H1 (cell line): ENCODE results near the gene ZNF831. TPM values are rescaled to one million over a fixed set of nuclear protein-coding genes. Genes with fewer than 3 reads are reported as not detected.

Experiments
- CTCF ChIA-PET: fragments of 300-600 bp; sonication (Branson Sonifier 250); formaldehyde crosslinking; loops from one replicate; lab custom pipeline; 2021; ENCODE audit not compliant: partially characterized antibody; lab: Charles Lee
- POLR2A ChIA-PET: fragments of 300-600 bp; sonication (Branson Sonifier 250); formaldehyde crosslinking; loops from one replicate; lab custom pipeline; 2021; ENCODE audit warnings: inconsistent platforms; ENCODE audit not compliant: partially characterized antibody; lab: Charles Lee
- DNase-seq, 2 experiments: peaks; one replicate each; pipeline versions ENCODE4 v3.0.0 to v3.0.0-alpha.2; 2010 to 2022; ENCODE audit warnings: low spot score in 2 of 2, low read depth in 1 of 2, mixed read lengths in 1 of 2
- FAIRE-seq: peaks from 2 replicates; lab custom pipeline; 2011; peaks lifted over from hg19 to GRCh38; lab: Jason Lieb, UNC
- H2AFZ ChIP-seq: 2 replicates; pipeline ENCODE4 v1.8.1; 2012; ENCODE audit warnings: low read length, inconsistent platforms
- H2AK5ac ChIP-seq: 2 replicates; pipeline ENCODE4 v1.6.1; 2013; ENCODE audit warnings: low read depth, low read length
- H2BK120ac ChIP-seq: replicated peaks from 2 replicates; pipeline ENCODE3; 2013; ENCODE audit warnings: low read depth, low read length, inconsistent platforms
- H2BK12ac ChIP-seq: 2 replicates; pipeline ENCODE4 v1.6.1; 2013; ENCODE audit warnings: low read depth, low read length
- H2BK15ac ChIP-seq: 2 replicates; pipeline ENCODE4 v1.6.1; 2013; ENCODE audit warnings: low read length
- H2BK20ac ChIP-seq: 2 replicates; pipeline ENCODE4 v1.6.1; 2013; ENCODE audit warnings: low read length
- H2BK5ac ChIP-seq: 2 replicates; pipeline ENCODE4 v1.6.1; 2013; ENCODE audit warnings: low read depth, low read length
- H3K14ac ChIP-seq: 2 replicates; pipeline ENCODE4 v1.6.1; 2013; ENCODE audit warnings: inconsistent platforms; ENCODE audit not compliant: insufficient read length
- H3K18ac ChIP-seq: 2 replicates; pipeline ENCODE4 v1.6.1; 2013; ENCODE audit warnings: low read length; ENCODE audit errors: extremely low read depth
- H3K23ac ChIP-seq: 2 replicates; pipeline ENCODE4 v1.6.1; 2013; ENCODE audit warnings: inconsistent platforms; ENCODE audit not compliant: insufficient read length
- H3K23me2 ChIP-seq: 2 replicates; pipeline ENCODE4 v1.6.1; 2013; ENCODE audit warnings: low read depth, low read length
- H3K27ac ChIP-seq: 2 replicates; pipeline ENCODE4 v1.6.1; 2011; ENCODE audit warnings: low read depth, low read length, inconsistent platforms
- H3K27me3 ChIP-seq, 4 experiments: replicated peaks in 1 of 4; 1 replicate in 1 of 4; 2 replicates in 3 of 4; pipeline versions ENCODE4 v1.6.1 to v1.8.1; 2011 to 2013; ENCODE audit warnings: low read length in 3 of 4, mild to moderate bottlenecking in 3 of 4, inconsistent platforms in 2 of 4, mixed read lengths in 2 of 4, moderate library complexity in 1 of 4; ENCODE audit not compliant: control insufficient read depth in 3 of 4, insufficient read depth in 3 of 4; ENCODE audit errors: extremely low read depth in 1 of 4
- H3K36me3 ChIP-seq, 4 experiments: 2 replicates each; pipeline versions ENCODE4 v1.6.1 to v1.8.1; 2011 to 2013; ENCODE audit warnings: mild to moderate bottlenecking in 4 of 4, low read length in 3 of 4, moderate library complexity in 2 of 4, control low read depth in 1 of 4, inconsistent platforms in 1 of 4; ENCODE audit not compliant: insufficient read depth in 4 of 4, control insufficient read depth in 2 of 4
- H3K4ac ChIP-seq: replicated peaks from 2 replicates; pipeline ENCODE3; 2013; ENCODE audit warnings: low read length, low read depth, mixed read lengths, inconsistent platforms; ENCODE audit not compliant: insufficient read length
- H3K4me1 ChIP-seq, 4 experiments: replicated peaks in 1 of 4; 1 replicate in 1 of 4; 2 replicates in 3 of 4; pipeline versions ENCODE4 v1.6.1 to v1.8.1; 2011 to 2013; ENCODE audit warnings: low read length in 3 of 4, inconsistent platforms in 2 of 4, mixed read lengths in 1 of 4; ENCODE audit not compliant: insufficient read depth in 4 of 4, control insufficient read depth in 3 of 4
- H3K4me2 ChIP-seq, 2 experiments: 2 replicates each; pipeline versions ENCODE4 v1.6.1 to v1.8.1; 2011 to 2013; ENCODE audit warnings: low read depth in 2 of 2, low read length in 2 of 2, control low read depth in 1 of 2, inconsistent platforms in 1 of 2, mild to moderate bottlenecking in 1 of 2; ENCODE audit not compliant: insufficient read depth in 1 of 2
- H3K4me3 ChIP-seq, 4 experiments: fragments of 200-600, 300-600 bp in 1 of 4; sonication (generic), shearing (Covaris generic), sonication (Bioruptor Twin) in 1 of 4; 2 replicates each; pipeline versions ENCODE4 v1.5.1 to v1.8.1; 2011 to 2016; ENCODE audit warnings: low read length in 4 of 4, low read depth in 3 of 4, control low read depth in 2 of 4, inconsistent platforms in 2 of 4, mild to moderate bottlenecking in 2 of 4, mixed read lengths in 1 of 4, moderate library complexity in 1 of 4; ENCODE audit not compliant: insufficient read depth in 2 of 4; ENCODE audit errors: extremely low read depth in 1 of 4
- H3K56ac ChIP-seq: replicated peaks from 2 replicates; pipeline ENCODE3; 2013; ENCODE audit warnings: low read depth, mild to moderate bottlenecking, mixed read lengths, low read length, inconsistent platforms; ENCODE audit not compliant: insufficient read length
- H3K79me1 ChIP-seq: 2 replicates; pipeline ENCODE4 v1.6.1; 2013; ENCODE audit warnings: low read depth, low read length, control low read depth
- H3K79me2 ChIP-seq, 2 experiments: 2 replicates each; pipeline versions ENCODE4 v1.6.1 to v1.8.1; 2012 to 2013; ENCODE audit warnings: low read length in 2 of 2, mild to moderate bottlenecking in 2 of 2, inconsistent platforms in 1 of 2; ENCODE audit not compliant: insufficient read depth in 2 of 2, control insufficient read depth in 1 of 2
- H3K9ac ChIP-seq, 4 experiments: replicated peaks in 1 of 4; 1 replicate in 1 of 4; 2 replicates in 3 of 4; pipeline versions ENCODE4 v1.6.1 to v1.8.1; 2011 to 2013; ENCODE audit warnings: low read depth in 3 of 4, low read length in 3 of 4, control low read depth in 2 of 4, mild to moderate bottlenecking in 2 of 4, moderate library complexity in 2 of 4, inconsistent platforms in 1 of 4; ENCODE audit errors: extremely low read depth in 1 of 4
- H3K9me3 ChIP-seq, 2 experiments: 2 replicates each; pipeline versions ENCODE4 v1.6.1 to v1.8.1; 2012 to 2013; ENCODE audit warnings: mild to moderate bottlenecking in 2 of 2, moderate library complexity in 2 of 2, control low read depth in 1 of 2, inconsistent platforms in 1 of 2, low read depth in 1 of 2, low read length in 1 of 2, mixed read lengths in 1 of 2; ENCODE audit not compliant: insufficient read depth in 2 of 2
- H4K20me1 ChIP-seq, 2 experiments: replicated peaks in 1 of 2; 2 replicates each; pipeline versions ENCODE3 to v1.8.1; 2011 to 2013; ENCODE audit warnings: inconsistent platforms in 2 of 2, low read length in 2 of 2, mild to moderate bottlenecking in 1 of 2; ENCODE audit not compliant: insufficient read depth in 2 of 2, control insufficient read depth in 1 of 2
- H4K5ac ChIP-seq: 2 replicates; pipeline ENCODE4 v1.6.1; 2013; ENCODE audit warnings: low read length, low read depth, mixed read lengths, inconsistent platforms; ENCODE audit not compliant: insufficient read length
- H4K8ac ChIP-seq: 2 replicates; pipeline ENCODE4 v1.8.0; 2013; ENCODE audit warnings: mild to moderate bottlenecking, moderate library complexity, low read length, inconsistent platforms; ENCODE audit not compliant: insufficient read depth; ENCODE audit errors: extremely low read depth
- H4K91ac ChIP-seq: replicated peaks from 2 replicates; pipeline ENCODE3; 2013; ENCODE audit warnings: low read length, mixed read lengths, inconsistent platforms; ENCODE audit not compliant: insufficient read length
- CBX5 ChIP-seq: fragments of 300-800, 300-1000 bp; sonication (generic); IDR thresholded peaks from 2 replicates; pipeline ENCODE4 v1.7.1; 2016; ENCODE audit warnings: antibody characterized with exemption, low read length, low read depth
- FOSL1 ChIP-seq: IDR thresholded peaks from 2 replicates; pipeline ENCODE4 v1.6.1; 2011; ENCODE audit warnings: mild to moderate bottlenecking, low read depth, low read length, moderate library complexity; ENCODE audit not compliant: insufficient read depth
- HDAC6 ChIP-seq: IDR thresholded peaks from one replicate; pipeline ENCODE4 v1.7.1; 2012; ENCODE audit warnings: low read depth, mild to moderate bottlenecking, inconsistent platforms, low read length, moderate library complexity
- SIRT6 ChIP-seq: IDR thresholded peaks from one replicate; pipeline ENCODE4 v1.7.1; 2012; ENCODE audit warnings: low read length, inconsistent platforms
- SP1 ChIP-seq: IDR thresholded peaks from 2 replicates; pipeline ENCODE4 v1.6.1; 2011; ENCODE audit warnings: low read depth, low read length
- ZNF274 ChIP-seq: IDR thresholded peaks from 2 replicates; pipeline ENCODE4 v1.7.0; 2012; ENCODE audit warnings: low read length, borderline replicate concordance; ENCODE audit errors: extremely low read depth
- WGBS, 2 experiments: shearing (Covaris generic) in 1 of 2; methylation state at CpG; one replicate each; pipeline versions ENCODE4 v1.1.6 to v1.1.7; 2013 to 2015; ENCODE audit warnings: low lambda C conversion rate in 2 of 2, mixed read lengths in 2 of 2, inconsistent platforms in 1 of 2, low coverage in 1 of 2, missing lambda C conversion rate in 1 of 2; ENCODE audit not compliant: insufficient replicate concordance in 2 of 2, insufficient coverage in 1 of 2, insufficient read length in 1 of 2; ENCODE audit errors: extremely low coverage in 1 of 2, missing lambda C conversion rate in 1 of 2; 5-methylcytosine and 5-hydroxymethylcytosine counted together
- polyA plus RNA-seq, 7 experiments: library from polyadenylated mRNA; depleted of rRNA in 3 of 7; stranded (reverse) in 5 of 7; unstranded in 2 of 7; fragments of >200 nt in 5 of 7; fragments of 200-250 nt in 2 of 7; gene quantifications; 1 replicate in 5 of 7; 2 replicates in 1 of 7; 4 replicates in 1 of 7; pipeline versions ENCODE4 v1.2.1 to v1.2.3, GENCODE V29; 2011 to 2013; ENCODE audit warnings: missing spikeins in 2 of 7, mixed read lengths in 2 of 7
- total RNA-seq: library from RNA; stranded (reverse); fragmentation: NEBNext Ultra II Directional; extraction: Animal tissue kit (Norgen Biotek cat#: 25700); gene quantifications from 2 replicates; pipeline ENCODE4 v1.2.1, GENCODE V29; 2021

Gene ZNF831
- total and polyA plus RNA-seq, 2 of the 8 experiments (the other 6 are each of a cell fraction or from before 2014, with no cell fraction given): not detected

DNA sequence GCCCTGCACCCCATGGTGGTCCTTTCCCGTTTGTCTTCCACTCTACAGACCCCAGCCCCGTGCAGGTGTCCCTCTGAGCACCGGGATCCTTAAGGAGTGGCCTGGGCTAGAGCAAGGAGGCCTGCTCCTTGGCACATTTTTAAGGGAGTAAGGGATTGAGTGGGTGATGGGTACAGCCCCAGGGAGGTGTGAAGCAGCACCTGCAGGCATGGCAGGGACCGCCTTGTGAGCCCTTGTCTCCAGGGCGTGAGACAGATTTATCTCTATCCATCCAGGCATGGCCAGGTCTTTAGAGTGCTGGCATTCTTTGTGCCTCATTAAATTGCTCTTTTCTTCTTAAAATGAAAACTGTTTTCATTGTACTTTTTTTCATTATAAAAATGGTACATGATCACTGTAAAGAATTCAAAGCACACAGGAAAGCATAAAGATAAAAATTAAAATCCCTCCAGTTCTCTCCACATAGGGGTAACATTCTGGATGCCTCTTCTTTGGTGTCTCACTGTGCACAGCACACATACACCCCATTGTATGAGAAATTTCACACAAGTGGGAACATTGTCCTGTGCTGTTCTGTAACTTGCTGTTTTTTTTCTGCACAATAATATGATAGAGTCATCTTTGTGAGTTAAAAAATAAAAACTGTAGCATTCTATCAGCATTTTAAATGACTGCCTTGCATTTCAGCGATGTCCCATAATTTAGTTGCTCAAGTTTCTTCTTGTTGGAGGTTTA lies 31.9 kb upstream of the ZNF831 start:
- H2BK20ac ChIP-seq: no peak overlapping the region
- 99% methylated on average over 6 of the region's 6 CpGs; no CpG with 5 or more reads in 1 of the 2 experiments for WGBS, 2 experiments
- no peak overlapping the region for H3K18ac ChIP-seq
- H3K36me3 ChIP-seq: no peaks in the 10 kb centered on the region
- no peaks in the 10 kb centered on the region for H3K79me2 ChIP-seq
- TF ChIP-seq FOSL1: no peak
- no peak for TF ChIP-seq ZNF274
- no peak for TF ChIP-seq CBX5
- no peak for TF ChIP-seq SIRT6
- no peak for TF ChIP-seq HDAC6
- TF ChIP-seq SP1: no peak
- H2BK12ac ChIP-seq: no peak overlapping the region
- H3K27me3 ChIP-seq: no peaks in the 10 kb centered on the region
- no peak overlapping the region for H3K56ac ChIP-seq
- FAIRE-seq (no peak), DNase-seq (no peak)
- no peaks in the 10 kb centered on the region for H3K79me1 ChIP-seq
- POLR2A ChIA-PET: no interaction called here
- peaks cover 0 to 1% (median under 1%) of the 10 kb centered on the region in 4 experiments; a peak in 3 of 7 replicates for H3K4me1 ChIP-seq
- no peak overlapping the region for H2BK5ac ChIP-seq
- no peak overlapping the region for H2BK120ac ChIP-seq
- peaks cover 20 to 25% of the 10 kb centered on the region in 2 experiments for H3K9me3 ChIP-seq
- no peak overlapping the region for H3K4me2 ChIP-seq
- H2AK5ac ChIP-seq: no peak overlapping the region
- no peak overlapping the region for H4K8ac ChIP-seq
- H3K23me2 ChIP-seq: no peaks in the 10 kb centered on the region
- H3K14ac ChIP-seq: no peak overlapping the region
- no peak overlapping the region for H3K27ac ChIP-seq
- H3K4ac ChIP-seq: no peak overlapping the region
- H4K20me1 ChIP-seq: no peaks in the 10 kb centered on the region
- no peak overlapping the region for H4K91ac ChIP-seq
- no peak overlapping the region for H4K5ac ChIP-seq
- no peak overlapping the region for H3K4me3 ChIP-seq
- CTCF ChIA-PET: interaction anchor here (0.7 kb wide), 1 partner anchor 248 kb away, joined by 3 read pairs; no protein-coding TSS in a partner anchor
- no peak overlapping the region for H2AFZ ChIP-seq
- no peak overlapping the region for H3K23ac ChIP-seq
- no peak overlapping the region for H3K9ac ChIP-seq
- H2BK15ac ChIP-seq: no peak overlapping the region
